Suprapubic skin (tissue), 4 donors: ENCODE data around the gene LY6G6F.

Experiments
- EP300 ChIP-seq: sonication (generic); formaldehyde crosslinking; IDR thresholded peaks from one replicate; pipeline ENCODE4 v1.6.1; 2017; ENCODE audit warnings: antibody characterized with exemption
- POLR2A ChIP-seq, 2 donors: fragments of 450-650 bp; IDR thresholded peaks; one replicate each; pipeline ENCODE4 v1.6.1; 2017; ENCODE audit warnings: antibody characterized with exemption in 2 of 2, mild to moderate bottlenecking in 2 of 2, moderate library complexity in 2 of 2
- POLR2AphosphoS5 ChIP-seq, 3 donors: sonication (generic); formaldehyde crosslinking; IDR thresholded peaks; one replicate each; pipeline ENCODE4 v1.6.1; 2017; ENCODE audit warnings: antibody characterized with exemption in 3 of 3
- TF ChIP-seq, protein P1 (sequence below), 2 donors: fragments of 200-600 bp in 1 of 2; fragments of 450-650 bp in 1 of 2; sonication (generic) in 1 of 2; IDR thresholded peaks; one replicate each; pipeline ENCODE4 v1.5.1; 2016 to 2019; ENCODE audit warnings: antibody characterized with exemption in 2 of 2, mild to moderate bottlenecking in 1 of 2, moderate library complexity in 1 of 2

GRCh38 chr6:31676904-31677303 lies 29.8 kb upstream of the LY6G6F start:
- TF ChIP-seq, protein P1, sequence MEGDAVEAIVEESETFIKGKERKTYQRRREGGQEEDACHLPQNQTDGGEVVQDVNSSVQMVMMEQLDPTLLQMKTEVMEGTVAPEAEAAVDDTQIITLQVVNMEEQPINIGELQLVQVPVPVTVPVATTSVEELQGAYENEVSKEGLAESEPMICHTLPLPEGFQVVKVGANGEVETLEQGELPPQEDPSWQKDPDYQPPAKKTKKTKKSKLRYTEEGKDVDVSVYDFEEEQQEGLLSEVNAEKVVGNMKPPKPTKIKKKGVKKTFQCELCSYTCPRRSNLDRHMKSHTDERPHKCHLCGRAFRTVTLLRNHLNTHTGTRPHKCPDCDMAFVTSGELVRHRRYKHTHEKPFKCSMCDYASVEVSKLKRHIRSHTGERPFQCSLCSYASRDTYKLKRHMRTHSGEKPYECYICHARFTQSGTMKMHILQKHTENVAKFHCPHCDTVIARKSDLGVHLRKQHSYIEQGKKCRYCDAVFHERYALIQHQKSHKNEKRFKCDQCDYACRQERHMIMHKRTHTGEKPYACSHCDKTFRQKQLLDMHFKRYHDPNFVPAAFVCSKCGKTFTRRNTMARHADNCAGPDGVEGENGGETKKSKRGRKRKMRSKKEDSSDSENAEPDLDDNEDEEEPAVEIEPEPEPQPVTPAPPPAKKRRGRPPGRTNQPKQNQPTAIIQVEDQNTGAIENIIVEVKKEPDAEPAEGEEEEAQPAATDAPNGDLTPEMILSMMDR (IDR thresholded peaks at IDR 0.05): no peak
- TF ChIP-seq POLR2A (IDR thresholded peaks at IDR 0.05) (no peak), EP300 (no peak), POLR2AphosphoS5 (IDR thresholded peaks at IDR 0.05) (no peak)
